B cell (primary cell): ENCODE data around the gene FBXO9.

Source experiments
- EZH2 ChIP-seq: IDR thresholded peaks from 2 replicates; pipeline ENCODE4 v1.6.1; 2012; ENCODE audit warnings: borderline replicate concordance, low read depth, mild to moderate bottlenecking, moderate library complexity, low read length; ENCODE audit not compliant: insufficient read depth, poor library complexity, severe bottlenecking
- TF ChIP-seq, protein P1 (sequence below): fragments of 200-600 bp; IDR thresholded peaks from one replicate; pipeline ENCODE4 v1.8.0; 2022; ENCODE audit warnings: antibody characterized with exemption, mild to moderate bottlenecking

DNA sequence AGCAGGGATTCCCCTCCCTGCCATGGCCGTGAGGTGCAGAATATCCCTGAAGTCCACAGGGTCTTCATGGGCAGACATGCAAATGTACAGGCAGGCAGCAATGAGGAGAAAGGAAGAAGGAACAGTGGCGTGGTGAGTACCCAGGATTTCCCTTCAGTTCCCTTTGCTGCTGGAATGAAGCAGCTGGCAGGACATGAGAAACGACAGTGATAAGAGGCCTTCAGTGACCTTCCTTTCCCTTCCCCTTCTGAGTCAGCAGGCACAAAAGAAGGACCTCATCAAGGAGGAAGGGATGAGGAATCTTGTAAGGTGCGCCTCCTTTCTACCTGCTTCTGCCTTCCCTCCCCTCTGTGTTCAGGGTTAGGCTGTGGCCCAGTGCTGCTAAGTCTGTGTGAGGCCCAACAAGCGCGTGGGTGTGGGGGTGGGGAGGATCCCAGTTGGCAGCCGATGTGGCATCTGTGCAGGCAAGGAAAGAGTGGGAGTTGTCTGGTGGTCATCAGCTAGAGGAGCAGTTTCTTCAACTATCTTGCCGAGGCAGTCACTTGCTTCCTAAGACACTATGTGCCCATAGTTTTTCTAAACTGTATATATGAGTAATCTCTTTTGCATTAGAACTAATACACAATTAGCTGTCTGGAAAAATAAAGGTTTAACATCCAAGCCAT is 29.5 kb upstream of the FBXO9 start:
- TF ChIP-seq, protein P1, sequence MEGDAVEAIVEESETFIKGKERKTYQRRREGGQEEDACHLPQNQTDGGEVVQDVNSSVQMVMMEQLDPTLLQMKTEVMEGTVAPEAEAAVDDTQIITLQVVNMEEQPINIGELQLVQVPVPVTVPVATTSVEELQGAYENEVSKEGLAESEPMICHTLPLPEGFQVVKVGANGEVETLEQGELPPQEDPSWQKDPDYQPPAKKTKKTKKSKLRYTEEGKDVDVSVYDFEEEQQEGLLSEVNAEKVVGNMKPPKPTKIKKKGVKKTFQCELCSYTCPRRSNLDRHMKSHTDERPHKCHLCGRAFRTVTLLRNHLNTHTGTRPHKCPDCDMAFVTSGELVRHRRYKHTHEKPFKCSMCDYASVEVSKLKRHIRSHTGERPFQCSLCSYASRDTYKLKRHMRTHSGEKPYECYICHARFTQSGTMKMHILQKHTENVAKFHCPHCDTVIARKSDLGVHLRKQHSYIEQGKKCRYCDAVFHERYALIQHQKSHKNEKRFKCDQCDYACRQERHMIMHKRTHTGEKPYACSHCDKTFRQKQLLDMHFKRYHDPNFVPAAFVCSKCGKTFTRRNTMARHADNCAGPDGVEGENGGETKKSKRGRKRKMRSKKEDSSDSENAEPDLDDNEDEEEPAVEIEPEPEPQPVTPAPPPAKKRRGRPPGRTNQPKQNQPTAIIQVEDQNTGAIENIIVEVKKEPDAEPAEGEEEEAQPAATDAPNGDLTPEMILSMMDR: no peak
- TF ChIP-seq EZH2: no peak
